ENCODE data around the gene PDGFRB. TPM values are rescaled to one million over a fixed set of nuclear protein-coding genes. Genes with fewer than 3 reads are reported as not detected.

The PDGFRB gene
- total and polyA plus RNA-seq, 10 of the 15 experiments (the other 5 are each of a cell fraction or from before 2014, with no cell fraction given), result 0.02 to 3.0 (median 1.0) TPM

GRCh38 chr5:150068961-150069645, 86.5 kb downstream of the PDGFRB start (continued):
- TF ChIP-seq ZBTB11 (CRISPR knock-in tag; IDR thresholded peaks at IDR 0.05) (no peak), CEBPZ (IDR thresholded peaks at IDR 0.05; ENCODE audit: low read depth, low read length) (no peak), TCF12 (IDR thresholded peaks at IDR 0.05; ENCODE audit: low read depth, low read length) (no peak), SMAD1 (IDR thresholded peaks at IDR 0.05; ENCODE audit: low read depth, partially characterized antibody) (no peak), ATF3 (IDR thresholded peaks at IDR 0.05; ENCODE audit: borderline replicate concordance, extremely low read depth, low read depth, low read length) (no peak), NFYB (IDR thresholded peaks at IDR 0.05; ENCODE audit: insufficient read depth, low read depth, low read length) (no peak), POLR2AphosphoS5 (IDR thresholded peaks at IDR 0.05; ENCODE audit: low read length) (no peak)
